Measurements from ENCODE around the gene IL4R. TPM values are rescaled to one million over a fixed set of nuclear protein-coding genes. Genes with fewer than 3 reads are reported as not detected.
"Not testable (repeated sequence)": the region's sequence is repeated elsewhere in the genome, so short reads cannot be mapped to it uniquely, and the experiment has no call there.

Gene IL4R
- total and polyA plus RNA-seq, 12 donors, result 5.0 to 28.9 (median 9.9) TPM

DNA sequence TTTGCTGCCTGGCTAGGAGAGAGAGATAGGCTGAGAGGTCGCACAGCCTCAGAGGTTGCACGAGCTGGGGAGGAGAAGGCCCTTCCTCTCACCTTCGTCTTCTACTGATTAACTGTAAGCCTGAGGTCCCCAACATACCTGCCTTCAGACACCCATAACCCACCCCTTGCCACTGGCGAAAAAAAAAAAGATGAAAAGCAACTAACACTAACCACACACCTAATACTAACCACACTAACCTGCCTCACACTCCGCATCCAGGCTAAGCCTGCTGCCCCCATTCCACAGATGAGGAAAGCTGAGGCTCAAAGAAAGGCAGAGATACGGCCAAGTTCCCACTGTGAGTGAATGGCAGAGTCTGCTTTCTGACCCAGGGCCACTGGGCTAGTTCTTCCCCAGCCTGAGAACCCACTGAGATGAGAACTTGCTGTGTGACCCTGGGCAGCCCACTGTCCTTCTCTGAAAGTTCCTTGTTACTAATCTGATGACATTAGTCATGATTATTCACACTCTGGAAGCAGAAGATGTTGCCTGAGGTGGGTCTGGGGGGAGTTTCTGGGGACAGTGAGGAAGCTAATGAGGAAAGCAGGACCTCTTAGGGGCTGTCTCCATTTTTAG is 92.8 kb downstream of the IL4R start:
- peak overlapping the region in 1 of 10 donors; percentile 27 for H3K4me3 ChIP-seq
- intact Hi-C loops (cut with DNase I), result no loop called here
- no peak for ATAC-seq
- 56 to 76% methylated on average over 6 of the region's 6 CpGs for WGBS, 2 donors
- no peaks in the 10 kb centered on the region for H3K36me3 ChIP-seq
- DNase-seq, result no peak
- peaks cover 0 to 10% (median 0%) of the 10 kb centered on the region in 11 donors for H3K9me3 ChIP-seq
- peak overlapping the region in 1 of 10 donors; percentile 20 for H3K27ac ChIP-seq
- peaks cover 0 to 40% (median 14%) of the 10 kb centered on the region in 7 donors for H3K27me3 ChIP-seq
- H3K4me1 ChIP-seq, result peaks cover 4 to 68% (median 12%) of the 10 kb centered on the region in 9 donors
- TF ChIP-seq, protein P1, sequence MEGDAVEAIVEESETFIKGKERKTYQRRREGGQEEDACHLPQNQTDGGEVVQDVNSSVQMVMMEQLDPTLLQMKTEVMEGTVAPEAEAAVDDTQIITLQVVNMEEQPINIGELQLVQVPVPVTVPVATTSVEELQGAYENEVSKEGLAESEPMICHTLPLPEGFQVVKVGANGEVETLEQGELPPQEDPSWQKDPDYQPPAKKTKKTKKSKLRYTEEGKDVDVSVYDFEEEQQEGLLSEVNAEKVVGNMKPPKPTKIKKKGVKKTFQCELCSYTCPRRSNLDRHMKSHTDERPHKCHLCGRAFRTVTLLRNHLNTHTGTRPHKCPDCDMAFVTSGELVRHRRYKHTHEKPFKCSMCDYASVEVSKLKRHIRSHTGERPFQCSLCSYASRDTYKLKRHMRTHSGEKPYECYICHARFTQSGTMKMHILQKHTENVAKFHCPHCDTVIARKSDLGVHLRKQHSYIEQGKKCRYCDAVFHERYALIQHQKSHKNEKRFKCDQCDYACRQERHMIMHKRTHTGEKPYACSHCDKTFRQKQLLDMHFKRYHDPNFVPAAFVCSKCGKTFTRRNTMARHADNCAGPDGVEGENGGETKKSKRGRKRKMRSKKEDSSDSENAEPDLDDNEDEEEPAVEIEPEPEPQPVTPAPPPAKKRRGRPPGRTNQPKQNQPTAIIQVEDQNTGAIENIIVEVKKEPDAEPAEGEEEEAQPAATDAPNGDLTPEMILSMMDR (IDR thresholded peaks at IDR 0.05), result no peak

DNA sequence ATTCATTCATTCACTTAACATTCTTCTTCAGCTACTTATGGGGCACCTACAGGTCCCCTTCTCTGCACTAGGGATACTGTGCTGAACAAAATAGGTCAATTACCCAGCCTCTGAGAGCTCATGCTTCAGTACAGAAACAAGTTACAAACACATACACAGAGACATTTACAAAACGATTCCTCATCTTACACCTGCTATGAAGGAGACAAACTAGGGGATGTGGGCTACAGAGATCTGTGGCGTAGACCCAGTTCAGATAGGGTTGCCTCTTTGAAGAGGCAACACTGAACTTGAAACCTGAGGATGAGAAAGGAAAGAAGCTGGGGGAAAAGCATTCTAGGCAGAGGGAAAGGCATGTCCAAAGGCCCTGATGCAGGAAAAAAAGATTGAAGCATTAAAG is 93.4 kb downstream of the IL4R start:
- no peaks in the 10 kb centered on the region for H3K36me3 ChIP-seq
- DNase-seq (no peak), ATAC-seq (no peak)
- H3K27me3 ChIP-seq, result peaks cover 0 to 37% (median 14%) of the 10 kb centered on the region in 7 donors
- WGBS, 2 donors, result 85% methylated on average over 2 of the region's 2 CpGs
- intact Hi-C loops (cut with DNase I), result no loop called here
- H3K27ac ChIP-seq, result peak overlapping the region in 1 of 10 donors; percentile 20
- H3K9me3 ChIP-seq, result peaks cover 0 to 15% (median 0%) of the 10 kb centered on the region in 11 donors
- TF ChIP-seq, protein P1 (IDR thresholded peaks at IDR 0.05), result no peak
- H3K4me3 ChIP-seq, result no peak overlapping the region
- H3K4me1 ChIP-seq, result peaks cover under 1 to 63% (median 6%) of the 10 kb centered on the region in 9 donors

GRCh38 chr16:27408012-27408601 is 94.3 kb downstream of the IL4R start:
- Histone ChIP-seq H3K4me3 (no peak overlapping the region), H3K27ac (no peak overlapping the region), H3K9me3 (peaks cover 0 to 24% (median 4%) of the 10 kb centered on the region in 11 donors), H3K4me1 (peaks cover 0 to 53% (median 0%) of the 10 kb centered on the region in 9 donors), H3K27me3 (peaks cover 0 to 27% (median 12%) of the 10 kb centered on the region in 7 donors), H3K36me3 (no peaks in the 10 kb centered on the region)
- WGBS, 2 donors, result 68 to 77% methylated on average over 3 of the region's 3 CpGs
- peak in 1 of 8 donors; percentile 33 for ATAC-seq
- intact Hi-C loops (cut with DNase I), result no loop called here
- DNase-seq, result no peak
- TF ChIP-seq, protein P1 (IDR thresholded peaks at IDR 0.05), result no peak

GRCh38 chr16:27408602-27409031 is 94.8 kb downstream of the IL4R start:
- Histone ChIP-seq H3K27me3 (peaks cover 0 to 22% (median 8%) of the 10 kb centered on the region in 7 donors), H3K4me1 (peaks cover 0 to 52% (median 0%) of the 10 kb centered on the region in 9 donors), H3K36me3 (no peaks in the 10 kb centered on the region), H3K27ac (no peak overlapping the region), H3K4me3 (no peak overlapping the region), H3K9me3 (peaks cover 0 to 26% (median 4%) of the 10 kb centered on the region in 11 donors)
- intact Hi-C loops (cut with DNase I), result no loop called here
- no peak for ATAC-seq
- TF ChIP-seq, protein P1 (IDR thresholded peaks at IDR 0.05), result no peak
- DNase-seq, result no peak
- 65 to 73% methylated on average over 6 of the region's 6 CpGs for WGBS, 2 donors

GRCh38 chr16:27409958-27410357 is 96.2 kb downstream of the IL4R start:
- Histone ChIP-seq H3K27me3 (peaks cover 0 to 16% (median 6%) of the 10 kb centered on the region in 7 donors), H3K4me1 (peaks cover 0 to 49% (median 0%) of the 10 kb centered on the region in 9 donors), H3K9me3 (peaks cover 0 to 26% (median 4%) of the 10 kb centered on the region in 11 donors)
- ATAC-seq; intact Hi-C loops (cut with DNase I); H3K36me3 ChIP-seq; H3K27ac ChIP-seq; H3K4me3 ChIP-seq; DNase-seq: not testable (repeated sequence)
- WGBS, 2 donors, result 76 to 87% methylated on average over 2 of the region's 2 CpGs
